ENCODE results near the gene GNG2. TPM values are rescaled to one million over a fixed set of nuclear protein-coding genes. Genes with fewer than 3 reads are reported as not detected.

The GNG2 gene
- total and polyA plus RNA-seq, 2 of the 8 experiments (the other 6 are each of a cell fraction or from before 2014, with no cell fraction given): 8.2 to 17.9 TPM

DNA sequence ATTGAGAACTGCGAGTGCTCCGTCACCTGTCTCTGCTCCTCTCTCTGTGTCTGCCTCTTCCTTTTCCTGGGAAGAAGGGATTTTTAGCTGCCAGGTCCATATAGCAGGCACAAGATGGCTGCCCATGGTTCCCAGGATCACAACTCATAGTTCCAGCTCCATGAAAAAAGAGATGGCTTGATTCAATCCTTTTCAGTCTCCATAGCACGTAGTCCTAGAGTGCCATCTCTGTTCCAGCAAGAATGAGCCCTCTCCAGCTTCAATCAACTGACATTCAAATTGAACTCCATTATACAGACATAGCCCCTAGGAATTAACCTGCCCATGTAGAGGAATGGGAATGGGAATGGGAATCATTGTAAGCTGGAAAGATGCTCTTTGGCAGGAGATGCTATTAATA, 94.2 kb downstream of the GNG2 start (continued):
- TF ChIP-seq, protein P1, sequence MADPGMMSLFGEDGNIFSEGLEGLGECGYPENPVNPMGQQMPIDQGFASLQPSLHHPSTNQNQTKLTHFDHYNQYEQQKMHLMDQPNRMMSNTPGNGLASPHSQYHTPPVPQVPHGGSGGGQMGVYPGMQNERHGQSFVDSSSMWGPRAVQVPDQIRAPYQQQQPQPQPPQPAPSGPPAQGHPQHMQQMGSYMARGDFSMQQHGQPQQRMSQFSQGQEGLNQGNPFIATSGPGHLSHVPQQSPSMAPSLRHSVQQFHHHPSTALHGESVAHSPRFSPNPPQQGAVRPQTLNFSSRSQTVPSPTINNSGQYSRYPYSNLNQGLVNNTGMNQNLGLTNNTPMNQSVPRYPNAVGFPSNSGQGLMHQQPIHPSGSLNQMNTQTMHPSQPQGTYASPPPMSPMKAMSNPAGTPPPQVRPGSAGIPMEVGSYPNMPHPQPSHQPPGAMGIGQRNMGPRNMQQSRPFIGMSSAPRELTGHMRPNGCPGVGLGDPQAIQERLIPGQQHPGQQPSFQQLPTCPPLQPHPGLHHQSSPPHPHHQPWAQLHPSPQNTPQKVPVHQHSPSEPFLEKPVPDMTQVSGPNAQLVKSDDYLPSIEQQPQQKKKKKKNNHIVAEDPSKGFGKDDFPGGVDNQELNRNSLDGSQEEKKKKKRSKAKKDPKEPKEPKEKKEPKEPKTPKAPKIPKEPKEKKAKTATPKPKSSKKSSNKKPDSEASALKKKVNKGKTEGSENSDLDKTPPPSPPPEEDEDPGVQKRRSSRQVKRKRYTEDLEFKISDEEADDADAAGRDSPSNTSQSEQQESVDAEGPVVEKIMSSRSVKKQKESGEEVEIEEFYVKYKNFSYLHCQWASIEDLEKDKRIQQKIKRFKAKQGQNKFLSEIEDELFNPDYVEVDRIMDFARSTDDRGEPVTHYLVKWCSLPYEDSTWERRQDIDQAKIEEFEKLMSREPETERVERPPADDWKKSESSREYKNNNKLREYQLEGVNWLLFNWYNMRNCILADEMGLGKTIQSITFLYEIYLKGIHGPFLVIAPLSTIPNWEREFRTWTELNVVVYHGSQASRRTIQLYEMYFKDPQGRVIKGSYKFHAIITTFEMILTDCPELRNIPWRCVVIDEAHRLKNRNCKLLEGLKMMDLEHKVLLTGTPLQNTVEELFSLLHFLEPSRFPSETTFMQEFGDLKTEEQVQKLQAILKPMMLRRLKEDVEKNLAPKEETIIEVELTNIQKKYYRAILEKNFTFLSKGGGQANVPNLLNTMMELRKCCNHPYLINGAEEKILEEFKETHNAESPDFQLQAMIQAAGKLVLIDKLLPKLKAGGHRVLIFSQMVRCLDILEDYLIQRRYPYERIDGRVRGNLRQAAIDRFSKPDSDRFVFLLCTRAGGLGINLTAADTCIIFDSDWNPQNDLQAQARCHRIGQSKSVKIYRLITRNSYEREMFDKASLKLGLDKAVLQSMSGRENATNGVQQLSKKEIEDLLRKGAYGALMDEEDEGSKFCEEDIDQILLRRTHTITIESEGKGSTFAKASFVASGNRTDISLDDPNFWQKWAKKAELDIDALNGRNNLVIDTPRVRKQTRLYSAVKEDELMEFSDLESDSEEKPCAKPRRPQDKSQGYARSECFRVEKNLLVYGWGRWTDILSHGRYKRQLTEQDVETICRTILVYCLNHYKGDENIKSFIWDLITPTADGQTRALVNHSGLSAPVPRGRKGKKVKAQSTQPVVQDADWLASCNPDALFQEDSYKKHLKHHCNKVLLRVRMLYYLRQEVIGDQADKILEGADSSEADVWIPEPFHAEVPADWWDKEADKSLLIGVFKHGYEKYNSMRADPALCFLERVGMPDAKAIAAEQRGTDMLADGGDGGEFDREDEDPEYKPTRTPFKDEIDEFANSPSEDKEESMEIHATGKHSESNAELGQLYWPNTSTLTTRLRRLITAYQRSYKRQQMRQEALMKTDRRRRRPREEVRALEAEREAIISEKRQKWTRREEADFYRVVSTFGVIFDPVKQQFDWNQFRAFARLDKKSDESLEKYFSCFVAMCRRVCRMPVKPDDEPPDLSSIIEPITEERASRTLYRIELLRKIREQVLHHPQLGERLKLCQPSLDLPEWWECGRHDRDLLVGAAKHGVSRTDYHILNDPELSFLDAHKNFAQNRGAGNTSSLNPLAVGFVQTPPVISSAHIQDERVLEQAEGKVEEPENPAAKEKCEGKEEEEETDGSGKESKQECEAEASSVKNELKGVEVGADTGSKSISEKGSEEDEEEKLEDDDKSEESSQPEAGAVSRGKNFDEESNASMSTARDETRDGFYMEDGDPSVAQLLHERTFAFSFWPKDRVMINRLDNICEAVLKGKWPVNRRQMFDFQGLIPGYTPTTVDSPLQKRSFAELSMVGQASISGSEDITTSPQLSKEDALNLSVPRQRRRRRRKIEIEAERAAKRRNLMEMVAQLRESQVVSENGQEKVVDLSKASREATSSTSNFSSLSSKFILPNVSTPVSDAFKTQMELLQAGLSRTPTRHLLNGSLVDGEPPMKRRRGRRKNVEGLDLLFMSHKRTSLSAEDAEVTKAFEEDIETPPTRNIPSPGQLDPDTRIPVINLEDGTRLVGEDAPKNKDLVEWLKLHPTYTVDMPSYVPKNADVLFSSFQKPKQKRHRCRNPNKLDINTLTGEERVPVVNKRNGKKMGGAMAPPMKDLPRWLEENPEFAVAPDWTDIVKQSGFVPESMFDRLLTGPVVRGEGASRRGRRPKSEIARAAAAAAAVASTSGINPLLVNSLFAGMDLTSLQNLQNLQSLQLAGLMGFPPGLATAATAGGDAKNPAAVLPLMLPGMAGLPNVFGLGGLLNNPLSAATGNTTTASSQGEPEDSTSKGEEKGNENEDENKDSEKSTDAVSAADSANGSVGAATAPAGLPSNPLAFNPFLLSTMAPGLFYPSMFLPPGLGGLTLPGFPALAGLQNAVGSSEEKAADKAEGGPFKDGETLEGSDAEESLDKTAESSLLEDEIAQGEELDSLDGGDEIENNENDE (IDR thresholded peaks at IDR 0.05; ENCODE audit: insufficient replicate concordance, low read length): no peak
- TF ChIP-seq CBX5 (IDR thresholded peaks at IDR 0.05; ENCODE audit: low read depth, low read length) (no peak), SUZ12 (IDR thresholded peaks at IDR 0.05; ENCODE audit: low read length) (no peak), TAF7 (optimal IDR thresholded peaks at IDR 0.05; ENCODE audit: borderline replicate concordance, low read depth, low read length) (no peak), SIX5 (IDR thresholded peaks at IDR 0.05; ENCODE audit: low read depth, low read length) (no peak), BRCA1 (IDR thresholded peaks at IDR 0.05; ENCODE audit: low read depth, low read length) (no peak), RBBP5 (IDR thresholded peaks at IDR 0.05; ENCODE audit: borderline replicate concordance, low read depth, low read length) (no peak), MAFK (IDR thresholded peaks at IDR 0.05; ENCODE audit: low read depth, low read length) (no peak), JUN (IDR thresholded peaks at IDR 0.05; ENCODE audit: low read depth, low read length) (no peak)
- TF ChIP-seq, protein P2, sequence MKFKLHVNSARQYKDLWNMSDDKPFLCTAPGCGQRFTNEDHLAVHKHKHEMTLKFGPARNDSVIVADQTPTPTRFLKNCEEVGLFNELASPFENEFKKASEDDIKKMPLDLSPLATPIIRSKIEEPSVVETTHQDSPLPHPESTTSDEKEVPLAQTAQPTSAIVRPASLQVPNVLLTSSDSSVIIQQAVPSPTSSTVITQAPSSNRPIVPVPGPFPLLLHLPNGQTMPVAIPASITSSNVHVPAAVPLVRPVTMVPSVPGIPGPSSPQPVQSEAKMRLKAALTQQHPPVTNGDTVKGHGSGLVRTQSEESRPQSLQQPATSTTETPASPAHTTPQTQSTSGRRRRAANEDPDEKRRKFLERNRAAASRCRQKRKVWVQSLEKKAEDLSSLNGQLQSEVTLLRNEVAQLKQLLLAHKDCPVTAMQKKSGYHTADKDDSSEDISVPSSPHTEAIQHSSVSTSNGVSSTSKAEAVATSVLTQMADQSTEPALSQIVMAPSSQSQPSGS (IDR thresholded peaks at IDR 0.05; ENCODE audit: low read length): no peak
